ENCODE results near the gene KAT7.

The KAT7 gene

GRCh38 chr17:49858796-49859195 is 70.3 kb downstream of the KAT7 start:
- Histone ChIP-seq H3K4me3 (ENCODE audit: insufficient read depth, low read length, poor library complexity, severe bottlenecking) (no peak overlapping the region), H3K27ac (ENCODE audit: low read depth, low read length) (no peak overlapping the region), H4K20me1 (ENCODE audit: low read depth, low read length) (no peaks in the 10 kb centered on the region), H2AFZ (ENCODE audit: low read depth, low read length, severe bottlenecking) (no peak overlapping the region), H3K4me2 (ENCODE audit: low read depth, low read length, poor library complexity, severe bottlenecking) (no peak overlapping the region), H3K27me3 (ENCODE audit: low read length) (no peaks in the 10 kb centered on the region), H3F3A (ENCODE audit: insufficient read depth) (no peaks in the 10 kb centered on the region), H3K36me3 (ENCODE audit: low read length) (no peaks in the 10 kb centered on the region), H3K9me2 (replicated peaks; ENCODE audit: insufficient read depth, low read length) (no peaks in the 10 kb centered on the region), H3K9me3 (ENCODE audit: insufficient read depth, low read length) (no peaks in the 10 kb centered on the region), H3K9ac (ENCODE audit: low read length) (no peak overlapping the region), H3K79me2 (ENCODE audit: insufficient read depth, low read length) (no peaks in the 10 kb centered on the region)
- TF ChIP-seq, protein P1, sequence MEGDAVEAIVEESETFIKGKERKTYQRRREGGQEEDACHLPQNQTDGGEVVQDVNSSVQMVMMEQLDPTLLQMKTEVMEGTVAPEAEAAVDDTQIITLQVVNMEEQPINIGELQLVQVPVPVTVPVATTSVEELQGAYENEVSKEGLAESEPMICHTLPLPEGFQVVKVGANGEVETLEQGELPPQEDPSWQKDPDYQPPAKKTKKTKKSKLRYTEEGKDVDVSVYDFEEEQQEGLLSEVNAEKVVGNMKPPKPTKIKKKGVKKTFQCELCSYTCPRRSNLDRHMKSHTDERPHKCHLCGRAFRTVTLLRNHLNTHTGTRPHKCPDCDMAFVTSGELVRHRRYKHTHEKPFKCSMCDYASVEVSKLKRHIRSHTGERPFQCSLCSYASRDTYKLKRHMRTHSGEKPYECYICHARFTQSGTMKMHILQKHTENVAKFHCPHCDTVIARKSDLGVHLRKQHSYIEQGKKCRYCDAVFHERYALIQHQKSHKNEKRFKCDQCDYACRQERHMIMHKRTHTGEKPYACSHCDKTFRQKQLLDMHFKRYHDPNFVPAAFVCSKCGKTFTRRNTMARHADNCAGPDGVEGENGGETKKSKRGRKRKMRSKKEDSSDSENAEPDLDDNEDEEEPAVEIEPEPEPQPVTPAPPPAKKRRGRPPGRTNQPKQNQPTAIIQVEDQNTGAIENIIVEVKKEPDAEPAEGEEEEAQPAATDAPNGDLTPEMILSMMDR (IDR thresholded peaks at IDR 0.05; ENCODE audit: insufficient read depth, low read length, poor library complexity, severe bottlenecking) = no peak
- no peak for TF ChIP-seq EZH2phosphoT487 (conservative IDR thresholded peaks at IDR 0.05; ENCODE audit: low read length)

DNA sequence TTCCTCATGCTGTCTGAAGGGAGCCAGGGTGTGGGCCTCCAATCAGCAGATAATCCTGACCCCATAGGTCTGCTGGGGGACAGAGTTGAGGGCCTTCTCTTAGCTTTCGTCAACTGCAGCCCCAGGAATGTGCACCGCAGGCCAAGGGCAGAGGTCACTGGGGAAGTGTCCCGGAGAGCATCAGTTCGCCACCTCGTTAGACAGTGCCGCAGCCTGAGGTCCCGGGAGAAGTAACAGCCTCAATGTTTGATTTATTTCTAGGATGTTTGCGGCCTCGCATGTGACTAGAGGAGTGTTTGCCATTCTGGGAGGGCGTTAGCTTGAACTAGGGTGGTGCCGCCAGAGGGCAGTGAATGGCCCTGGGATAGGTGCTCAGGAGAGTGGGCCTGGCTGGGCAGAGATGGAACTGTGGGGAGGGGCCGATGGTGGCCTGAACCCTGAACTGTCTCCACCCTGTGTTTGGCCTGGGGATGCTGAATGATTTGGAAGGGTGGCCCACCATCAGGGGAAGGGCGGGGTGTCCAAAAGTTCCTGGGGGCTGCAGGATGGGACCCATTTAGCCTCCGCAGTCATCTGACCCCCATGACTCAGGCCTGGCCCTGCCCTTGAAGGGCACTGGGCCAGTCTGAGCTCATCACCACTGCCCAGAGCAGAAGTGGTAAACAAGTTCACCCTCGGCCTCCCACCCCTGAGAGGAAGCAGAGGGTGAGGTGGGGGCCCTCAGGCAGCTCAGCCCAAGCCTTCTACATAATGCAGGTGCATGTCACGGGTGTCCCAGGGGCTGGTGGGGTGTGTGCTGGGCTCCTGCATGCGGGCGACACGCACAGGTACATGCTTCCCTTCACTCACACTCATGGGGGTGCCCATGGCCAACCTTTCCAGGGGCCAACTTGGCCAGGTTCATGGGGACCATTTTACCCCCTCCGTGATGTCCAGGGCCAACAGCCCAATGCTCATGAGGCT is 71.8 kb downstream of the KAT7 start:
- Histone ChIP-seq H3K79me2 (ENCODE audit: insufficient read depth, low read length) (no peaks in the 10 kb centered on the region), H3K9me2 (replicated peaks; ENCODE audit: insufficient read depth, low read length) (no peaks in the 10 kb centered on the region), H3K27me3 (ENCODE audit: low read length) (no peaks in the 10 kb centered on the region), H3F3A (ENCODE audit: insufficient read depth) (no peaks in the 10 kb centered on the region), H3K9me3 (ENCODE audit: insufficient read depth, low read length) (no peaks in the 10 kb centered on the region), H3K9ac (ENCODE audit: low read length) (no peak overlapping the region), H3K4me2 (ENCODE audit: low read depth, low read length, poor library complexity, severe bottlenecking) (no peak overlapping the region), H2AFZ (ENCODE audit: low read depth, low read length, severe bottlenecking) (no peak overlapping the region), H3K27ac (ENCODE audit: low read depth, low read length) (no peak overlapping the region), H4K20me1 (ENCODE audit: low read depth, low read length) (no peaks in the 10 kb centered on the region), H3K36me3 (ENCODE audit: low read length) (no peaks in the 10 kb centered on the region), H3K4me3 (ENCODE audit: insufficient read depth, low read length, poor library complexity, severe bottlenecking) (no peak overlapping the region)
- TF ChIP-seq, protein P1 (IDR thresholded peaks at IDR 0.05; ENCODE audit: insufficient read depth, low read length, poor library complexity, severe bottlenecking) = no peak
- no peak for TF ChIP-seq EZH2phosphoT487 (conservative IDR thresholded peaks at IDR 0.05; ENCODE audit: low read length)

- TF ChIP-seq, protein P1 (IDR thresholded peaks at IDR 0.05; ENCODE audit: insufficient read depth, low read length, poor library complexity, severe bottlenecking) = peak; percentile 93
- no peak for TF ChIP-seq EZH2phosphoT487 (conservative IDR thresholded peaks at IDR 0.05; ENCODE audit: low read length)
- H3F3A ChIP-seq (ENCODE audit: insufficient read depth) = no peaks in the 10 kb centered on the region
- H3K27me3 ChIP-seq (ENCODE audit: low read length) = no peaks in the 10 kb centered on the region
- H3K36me3 ChIP-seq (ENCODE audit: low read length) = no peaks in the 10 kb centered on the region
- no peak overlapping the region for H3K27ac ChIP-seq (ENCODE audit: low read depth, low read length)
- no peaks in the 10 kb centered on the region for H3K9me3 ChIP-seq (ENCODE audit: insufficient read depth, low read length)
- no peak overlapping the region for H2AFZ ChIP-seq (ENCODE audit: low read depth, low read length, severe bottlenecking)
- no peaks in the 10 kb centered on the region for H4K20me1 ChIP-seq (ENCODE audit: low read depth, low read length)
- H3K4me3 ChIP-seq (ENCODE audit: insufficient read depth, low read length, poor library complexity, severe bottlenecking) = no peak overlapping the region
- H3K79me2 ChIP-seq (ENCODE audit: insufficient read depth, low read length) = no peaks in the 10 kb centered on the region
- H3K9ac ChIP-seq (ENCODE audit: low read length) = no peak overlapping the region
- no peaks in the 10 kb centered on the region for H3K9me2 ChIP-seq (replicated peaks; ENCODE audit: insufficient read depth, low read length)
- H3K4me2 ChIP-seq (ENCODE audit: low read depth, low read length, poor library complexity, severe bottlenecking) = no peak overlapping the region
Measured at GRCh38 chr17:49861150-49861884, 72.8 kb downstream of the KAT7 start.
